ENCODE measurements around the gene PRMT5.
A peak's percentile ranks its signal among the peaks of the same experiment; 100 is the strongest.
"Not testable (repeated sequence)": the region's sequence is repeated elsewhere in the genome, so short reads cannot be mapped to it uniquely, and the experiment has no call there.

PRMT5 gene

DNA sequence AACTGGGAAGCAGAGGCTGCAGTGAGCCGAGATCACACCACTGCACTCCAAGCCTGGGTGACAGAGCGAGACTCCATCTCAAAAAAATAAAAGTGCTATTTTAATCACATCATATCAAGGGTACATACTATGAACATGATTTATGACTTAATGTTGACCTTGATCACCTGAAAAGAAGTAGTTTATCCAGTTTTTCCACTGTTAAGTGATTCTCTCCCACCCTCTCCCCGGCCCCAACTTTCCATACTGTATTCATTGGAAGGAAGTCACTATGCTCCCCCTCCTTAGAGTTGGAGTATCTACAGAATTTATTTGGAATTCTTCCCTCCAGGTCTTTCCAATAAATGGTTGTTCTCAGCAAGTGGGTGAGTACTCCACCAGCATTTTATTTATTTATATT, 3.0 kb upstream of the PRMT5 start:
- DNase-seq (ENCODE audit: low read depth), result no peak

DNA sequence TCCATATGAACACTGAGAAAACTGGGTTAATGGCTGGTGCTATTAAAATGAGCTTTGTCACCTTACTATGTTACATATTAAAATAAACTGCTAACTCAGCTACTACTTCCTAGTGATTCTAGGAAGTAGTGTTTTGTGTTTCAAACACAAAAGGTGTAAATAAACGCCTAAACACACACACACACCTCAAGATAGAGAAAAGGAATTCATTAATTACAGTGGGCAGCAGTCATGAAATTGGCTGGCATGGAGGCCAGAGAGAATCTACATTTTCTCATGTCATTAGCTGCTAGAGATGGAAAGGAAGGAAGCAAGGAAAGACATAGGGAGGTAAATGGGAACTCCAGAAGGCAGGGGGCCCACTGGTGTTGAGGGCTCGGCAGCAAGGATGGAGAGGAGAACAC, 787 bp upstream of the PRMT5 start:
- DNase-seq (ENCODE audit: low read depth), result no peak

DNA sequence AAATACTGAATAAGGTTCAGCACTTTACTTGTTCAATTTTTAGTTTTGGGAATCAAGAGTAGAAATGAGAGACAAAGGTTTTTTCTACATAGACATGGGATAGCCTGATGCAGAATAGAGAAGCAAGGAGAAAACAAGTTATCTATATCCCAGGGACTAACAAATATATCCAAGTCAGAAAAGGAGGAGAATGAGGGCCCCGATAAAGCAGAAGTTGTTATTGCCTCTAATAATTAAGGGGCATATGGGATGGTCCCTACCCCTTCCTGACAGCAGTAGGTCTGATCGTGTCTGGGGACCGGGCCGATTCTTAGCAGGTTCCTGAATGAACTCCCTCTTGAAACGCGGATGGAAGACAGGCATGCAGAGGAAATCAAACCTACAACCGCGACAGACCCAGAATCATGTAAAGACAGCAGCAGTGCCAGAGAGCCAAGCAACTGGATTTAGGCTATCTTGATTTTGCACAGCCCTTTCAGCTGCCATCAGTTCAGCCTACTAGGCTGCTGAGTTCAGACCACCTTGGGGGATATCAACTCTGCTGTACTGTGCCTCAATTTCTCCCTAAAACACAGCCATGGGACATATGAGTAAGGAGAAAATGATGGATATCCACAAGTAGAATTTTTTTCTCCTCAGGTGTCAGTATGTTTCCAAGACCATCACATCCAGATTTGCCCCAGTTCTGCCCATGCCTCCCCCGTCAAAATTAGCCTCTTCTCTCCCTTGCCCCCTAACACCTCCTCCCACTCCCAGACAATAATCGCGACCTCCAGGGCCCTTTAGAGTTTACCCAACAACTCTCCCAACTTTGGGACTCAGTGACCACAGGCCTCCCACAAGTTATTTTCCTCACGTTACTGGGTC, 706 bp downstream of the PRMT5 start:
- DNase-seq (ENCODE audit: low read depth), result no peak

DNA sequence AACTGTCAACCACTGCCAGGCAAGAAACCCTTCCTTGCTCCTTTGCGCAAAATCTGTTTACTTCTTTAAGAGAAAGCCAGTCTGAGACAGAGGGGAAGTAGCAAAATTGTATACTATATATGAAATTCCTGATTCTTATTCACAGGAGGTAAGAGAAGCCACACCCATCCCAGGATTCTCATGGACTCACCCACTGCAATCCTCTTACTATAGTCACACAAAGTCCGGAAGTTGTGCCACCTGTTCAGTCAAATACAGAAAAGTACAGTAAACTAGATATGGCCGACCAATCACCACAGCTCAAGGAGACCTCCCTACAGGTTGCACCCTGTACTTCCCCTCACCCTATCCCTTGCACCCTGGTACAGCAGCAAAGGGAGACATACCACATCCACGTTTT, 2.9 kb downstream of the PRMT5 start:
- no peak for DNase-seq (ENCODE audit: low read depth)

DNA sequence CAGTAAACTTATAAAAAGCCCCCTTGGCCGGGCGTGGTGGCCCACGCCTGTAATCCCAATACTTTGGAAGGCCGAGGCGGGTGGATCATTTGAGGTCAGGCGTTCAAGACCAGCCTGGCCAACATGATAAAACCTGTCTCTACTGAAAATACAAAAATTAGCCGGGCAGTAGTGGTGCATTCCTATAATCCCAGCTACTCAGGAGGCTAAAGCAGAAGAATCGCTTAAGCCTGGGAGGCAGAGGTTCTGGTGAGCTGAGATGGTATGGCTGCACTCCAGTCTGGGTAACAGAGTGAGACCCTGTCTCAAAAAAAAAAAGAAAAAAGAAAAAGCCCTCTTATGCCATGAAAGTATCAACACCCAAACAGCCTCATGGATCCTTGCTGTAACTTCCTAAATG, 3.7 kb downstream of the PRMT5 start:
- DNase-seq (ENCODE audit: low read depth), result no peak

DNA sequence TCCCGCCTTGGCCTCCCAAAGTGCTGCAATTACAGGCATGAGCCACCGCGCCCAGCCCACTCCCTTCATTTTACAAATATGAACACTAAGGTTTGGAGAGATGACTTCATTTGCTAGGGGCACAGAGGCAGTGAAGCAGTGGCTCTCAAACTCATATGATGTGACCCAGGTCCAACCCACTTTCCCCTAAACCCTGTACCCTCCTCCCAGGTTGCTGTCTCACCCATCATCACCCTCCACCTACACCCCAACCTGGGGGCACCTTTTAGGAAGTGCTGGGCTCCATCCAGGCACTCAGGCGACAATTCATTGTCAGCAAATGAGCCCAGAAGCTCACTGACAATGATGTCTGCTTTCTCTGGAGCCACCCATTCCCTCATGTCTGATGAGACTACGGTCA, 5.4 kb downstream of the PRMT5 start:
- no peak for DNase-seq (ENCODE audit: low read depth)

DNA sequence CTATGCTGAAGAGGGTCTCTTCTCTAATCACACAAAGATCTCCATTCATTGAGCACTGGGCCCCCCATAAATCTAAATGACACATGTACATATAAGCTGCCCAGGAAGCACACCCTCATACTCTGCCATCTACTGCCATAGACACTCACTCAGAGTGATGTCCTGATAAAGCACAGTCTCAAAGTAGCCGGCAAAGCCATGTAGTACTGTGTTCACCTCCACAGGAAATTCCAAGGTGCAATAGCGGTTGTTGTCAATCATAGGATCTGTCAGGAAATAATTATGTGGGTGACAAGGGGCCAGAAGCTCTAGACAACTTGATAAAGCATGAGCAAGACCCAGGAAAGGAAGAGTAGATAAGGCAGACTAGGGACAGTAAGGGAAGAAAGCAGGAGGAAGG, 6.9 kb downstream of the PRMT5 start:
- DNase-seq (ENCODE audit: low read depth), result no peak

DNA sequence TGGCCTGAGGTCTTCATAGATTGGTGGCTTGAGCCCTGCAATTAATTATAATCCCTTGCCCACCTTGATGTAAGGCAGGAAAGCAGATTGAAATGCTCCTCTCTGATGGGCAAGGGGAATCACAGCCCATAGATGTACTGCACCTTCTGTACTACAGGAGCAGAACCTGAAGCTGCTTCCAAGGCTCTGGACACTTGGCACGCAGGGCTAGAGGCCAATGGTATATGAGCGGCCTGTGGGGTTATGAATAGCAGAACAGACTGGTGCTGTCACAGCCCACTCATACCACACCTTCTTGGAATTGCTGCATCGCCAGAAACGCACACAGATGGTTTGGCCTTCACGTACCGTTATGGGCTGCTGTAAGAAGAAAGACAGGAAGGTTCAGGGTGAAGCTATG, 8.5 kb downstream of the PRMT5 start:
- DNase-seq (ENCODE audit: low read depth), result no peak

DNA sequence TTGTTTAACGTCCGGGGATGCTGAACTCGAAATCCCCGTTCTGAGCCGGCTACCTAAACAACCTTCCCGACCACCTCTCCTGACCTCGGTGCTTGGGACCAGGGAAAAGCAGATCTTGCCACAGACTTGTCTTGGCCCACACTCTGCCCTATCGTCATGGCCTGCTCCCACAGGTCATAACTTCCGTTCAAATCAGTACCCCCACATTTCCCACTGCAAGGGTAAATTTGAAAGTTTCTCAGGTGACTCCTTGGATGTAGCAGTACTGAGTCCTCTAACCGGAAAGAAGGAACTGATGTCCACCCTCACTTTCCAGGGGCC, 9.6 kb downstream of the PRMT5 start:
- no peak for DNase-seq (ENCODE audit: low read depth)

DNA sequence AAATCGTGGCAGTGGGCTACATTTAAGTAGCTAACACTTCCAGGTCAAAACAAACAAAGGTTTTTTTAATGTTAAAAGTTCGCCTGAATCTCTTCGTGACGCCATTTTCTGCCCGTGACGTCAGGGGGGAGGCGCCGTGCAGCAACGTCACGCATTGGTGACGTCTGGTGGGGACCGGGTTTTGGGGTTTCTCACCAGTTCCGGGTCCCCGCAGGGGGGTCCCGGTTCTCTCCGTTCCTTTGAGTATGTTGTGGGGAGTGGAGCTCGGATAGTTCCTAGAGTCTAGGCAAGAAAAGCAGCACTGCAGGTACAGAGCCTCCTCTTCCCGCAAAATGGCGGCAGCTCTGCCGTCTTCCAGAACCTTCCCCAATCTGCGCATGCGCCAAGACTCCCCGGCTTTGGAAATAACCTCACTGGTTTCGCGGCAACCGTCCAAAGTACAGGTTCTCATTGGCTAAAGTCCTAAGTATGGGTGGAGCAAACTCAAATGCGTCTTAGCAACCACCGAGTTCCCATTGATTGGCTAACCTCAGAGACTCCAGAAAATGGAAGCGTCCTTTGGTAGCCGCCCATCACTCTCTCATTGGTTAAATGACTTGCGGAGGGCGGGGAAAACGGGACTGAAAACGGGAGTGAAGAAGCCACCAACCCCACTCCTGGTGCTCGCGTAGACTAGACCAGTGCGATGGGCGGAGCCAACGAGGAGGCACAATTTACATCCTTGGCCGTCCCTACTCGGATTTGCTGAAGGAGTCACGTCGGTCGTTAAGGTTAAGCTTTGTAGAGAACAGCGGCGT, 10.2 kb downstream of the PRMT5 start, which contains the start of gene RBM23:
RBM23 (minus strand) TSS at position 346 of the 797 bp plus-strand sequence.
- peak; percentile 98 for DNase-seq (ENCODE audit: low read depth)

DNA sequence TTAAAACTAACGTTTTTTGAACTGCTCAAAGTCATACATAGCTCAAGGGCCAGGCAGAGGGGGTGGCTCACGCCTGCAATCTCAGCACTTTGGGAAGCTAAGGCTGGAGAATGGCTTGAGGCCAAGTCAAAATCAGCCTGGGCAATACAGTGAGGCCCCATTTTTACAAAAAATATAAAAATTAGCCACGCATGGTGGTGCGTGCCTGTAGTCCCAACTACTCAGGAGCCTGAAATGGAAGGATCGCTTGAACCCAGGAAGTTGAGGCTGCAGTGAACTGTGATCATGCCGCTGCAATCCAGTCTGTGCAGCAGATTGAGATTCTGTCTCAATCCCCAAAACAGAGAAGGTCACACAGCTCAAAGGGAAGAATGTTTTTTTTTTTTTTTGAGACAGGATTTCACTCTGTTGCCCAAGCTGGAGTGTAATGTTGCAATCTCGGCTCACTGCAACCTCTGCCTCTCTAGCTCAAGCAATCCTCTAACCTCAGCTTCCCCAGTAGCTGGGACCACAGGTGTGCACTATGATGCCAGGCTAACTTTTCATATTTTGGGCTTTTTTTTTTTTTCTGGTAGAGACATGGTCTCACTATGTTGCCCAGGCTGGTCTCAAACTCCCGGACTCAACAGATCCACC, 13.2 kb downstream of the PRMT5 start:
- no peak for DNase-seq (ENCODE audit: low read depth)

DNA sequence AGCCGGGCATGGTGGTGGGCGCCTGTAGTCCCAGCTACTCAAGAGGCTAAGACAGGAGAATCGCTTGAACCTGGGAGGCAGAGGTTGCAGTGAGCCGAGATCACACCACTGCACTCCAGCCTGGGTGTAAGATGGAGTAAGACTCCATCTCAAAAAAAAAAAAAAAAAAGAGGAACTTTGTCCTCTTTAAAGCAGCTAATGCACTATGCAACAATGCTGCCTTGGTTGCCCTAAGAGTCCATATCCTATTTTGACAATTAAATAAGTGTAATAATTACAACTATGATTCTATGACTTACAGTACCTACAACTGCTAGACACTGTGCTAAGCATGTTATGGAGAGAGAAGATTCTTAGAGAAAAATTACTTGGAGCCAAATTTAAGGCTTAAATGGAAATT, 14.3 kb downstream of the PRMT5 start:
- not testable (repeated sequence) for DNase-seq (ENCODE audit: low read depth)

DNA sequence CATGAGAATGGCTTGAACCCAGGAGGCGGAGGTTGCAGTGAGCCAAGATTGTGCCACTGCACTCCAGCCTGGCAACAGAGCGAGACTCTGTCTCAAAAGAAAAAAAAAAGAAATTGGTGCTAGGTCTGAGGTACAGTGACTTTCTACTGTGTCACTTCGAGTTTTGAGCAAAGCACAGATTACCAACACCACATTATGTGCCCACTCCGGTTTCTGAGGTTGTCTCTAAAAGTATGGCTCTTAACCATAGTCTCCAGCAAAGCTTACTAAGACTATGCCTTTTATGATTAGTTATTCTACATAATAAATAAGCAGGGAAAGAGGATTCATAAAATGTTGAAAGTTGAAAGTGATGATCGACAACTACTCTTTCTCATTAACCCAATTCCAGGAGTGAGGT, 18.3 kb downstream of the PRMT5 start:
- DNase-seq (ENCODE audit: low read depth), result no peak

DNA sequence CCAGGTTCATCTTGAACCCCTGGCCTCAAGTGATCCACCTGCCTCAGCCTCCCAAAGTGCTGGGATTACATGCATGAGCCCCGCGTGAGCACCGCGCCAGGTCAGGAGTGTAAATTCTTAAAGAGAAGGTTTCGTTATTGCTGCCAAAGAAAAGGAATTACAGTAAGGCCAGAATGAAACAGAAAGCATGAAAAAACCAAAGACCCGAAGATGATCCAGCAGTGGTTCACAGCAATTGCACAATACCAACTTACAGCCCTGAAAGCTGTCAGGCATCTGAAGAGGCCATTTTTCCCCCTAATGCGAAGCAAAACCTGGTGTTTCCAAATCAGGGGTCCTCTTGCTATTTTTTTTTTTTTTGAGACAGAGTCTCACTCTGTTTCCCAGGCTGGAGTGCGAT, 20.6 kb downstream of the PRMT5 start:
- DNase-seq (ENCODE audit: low read depth), result no peak

DNA sequence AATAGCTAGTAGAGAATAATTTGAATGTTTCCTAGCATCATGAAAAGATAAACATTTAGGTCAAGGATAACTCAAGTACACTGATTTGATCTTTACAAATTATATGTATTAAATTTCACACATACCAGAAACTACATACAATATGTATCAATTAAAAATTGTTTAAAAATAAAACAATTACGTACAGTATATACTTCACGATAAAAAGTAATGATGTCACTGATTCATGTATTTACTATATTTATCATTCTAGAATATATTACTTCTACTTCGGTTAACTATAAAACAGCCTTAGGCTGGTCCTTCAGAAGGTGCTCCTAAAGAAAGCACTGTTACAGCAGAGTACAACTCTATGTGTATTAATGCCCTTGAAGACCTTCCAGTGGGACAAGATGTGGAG, 21.7 kb downstream of the PRMT5 start:
- DNase-seq (ENCODE audit: low read depth), result no peak

DNA sequence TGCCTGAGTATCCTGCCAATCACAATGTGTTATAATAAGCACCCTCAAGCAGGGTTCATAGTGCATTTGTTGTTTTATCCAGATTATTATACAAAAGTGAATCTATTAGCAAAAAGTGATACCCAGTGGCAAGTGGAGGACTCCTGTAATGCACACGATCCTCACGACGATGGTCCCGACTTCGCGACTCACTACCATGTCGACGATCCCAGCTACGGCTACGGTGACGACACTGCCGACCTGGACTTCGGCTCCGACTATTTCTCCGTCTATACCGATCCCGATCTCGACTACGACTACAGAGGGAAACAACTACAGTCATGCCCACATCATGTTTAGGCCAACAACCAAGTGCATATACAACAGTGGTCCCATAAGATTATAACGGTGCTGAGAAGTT, 23.1 kb downstream of the PRMT5 start:
- no peak for DNase-seq (ENCODE audit: low read depth)

DNA sequence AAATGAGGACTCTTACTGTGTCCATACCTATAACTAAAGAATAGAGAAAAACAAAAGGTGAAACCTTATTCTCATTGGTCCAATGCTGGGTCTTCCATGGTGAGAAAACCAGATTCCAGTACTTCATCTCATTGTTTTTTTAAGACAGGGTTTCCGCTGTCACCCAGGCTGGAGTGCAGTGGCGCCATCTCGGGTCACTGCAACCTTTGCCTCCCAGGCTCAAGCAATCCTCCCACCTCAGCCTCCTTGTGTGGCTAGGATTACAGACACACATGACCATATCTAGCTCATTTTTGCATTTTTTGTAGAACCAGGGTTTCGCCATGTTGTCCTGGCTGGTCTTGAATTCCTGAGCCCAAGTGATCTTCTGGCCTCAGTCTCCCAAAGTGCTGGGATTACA, 23.5 kb downstream of the PRMT5 start:
- DNase-seq (ENCODE audit: low read depth), result no peak

DNA sequence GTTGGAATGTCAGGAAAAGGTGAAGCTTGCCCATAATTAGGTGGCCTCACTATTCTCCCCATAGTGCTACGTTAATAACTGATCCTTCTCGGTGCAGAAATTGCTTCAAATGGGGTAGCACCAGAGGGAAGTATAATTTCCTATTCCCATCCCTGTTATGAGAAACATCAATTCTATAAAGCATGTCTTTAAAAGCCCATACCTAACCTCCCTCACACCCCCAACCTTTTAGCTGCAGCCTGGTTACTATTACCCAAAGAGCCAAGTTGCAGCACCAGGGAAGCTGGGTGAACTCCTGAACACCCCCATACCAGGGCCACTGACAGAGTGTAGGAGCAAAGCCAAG, 25.5 kb downstream of the PRMT5 start:
- DNase-seq (ENCODE audit: low read depth), result no peak

DNA sequence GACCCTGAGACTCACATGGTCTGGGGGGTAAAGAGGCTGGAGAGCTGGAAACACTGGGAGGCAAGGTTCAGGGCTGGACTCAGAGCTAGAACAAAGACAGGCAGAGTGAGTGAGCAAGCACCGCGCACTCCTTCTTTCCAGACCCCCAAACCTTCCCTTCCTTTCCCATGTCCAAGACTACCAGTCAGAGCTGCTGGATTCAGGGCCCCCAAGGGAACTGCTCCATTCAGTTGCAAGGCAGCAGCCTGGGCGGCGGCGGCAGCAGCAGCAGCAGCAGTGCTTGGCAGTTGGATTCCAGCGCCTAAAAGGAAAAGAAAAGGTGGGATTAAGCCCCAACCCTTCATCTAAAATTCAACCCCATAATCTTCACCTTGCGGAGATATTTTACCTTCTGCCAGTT, 27.4 kb downstream of the PRMT5 start:
- DNase-seq (ENCODE audit: low read depth), result no peak

DNA sequence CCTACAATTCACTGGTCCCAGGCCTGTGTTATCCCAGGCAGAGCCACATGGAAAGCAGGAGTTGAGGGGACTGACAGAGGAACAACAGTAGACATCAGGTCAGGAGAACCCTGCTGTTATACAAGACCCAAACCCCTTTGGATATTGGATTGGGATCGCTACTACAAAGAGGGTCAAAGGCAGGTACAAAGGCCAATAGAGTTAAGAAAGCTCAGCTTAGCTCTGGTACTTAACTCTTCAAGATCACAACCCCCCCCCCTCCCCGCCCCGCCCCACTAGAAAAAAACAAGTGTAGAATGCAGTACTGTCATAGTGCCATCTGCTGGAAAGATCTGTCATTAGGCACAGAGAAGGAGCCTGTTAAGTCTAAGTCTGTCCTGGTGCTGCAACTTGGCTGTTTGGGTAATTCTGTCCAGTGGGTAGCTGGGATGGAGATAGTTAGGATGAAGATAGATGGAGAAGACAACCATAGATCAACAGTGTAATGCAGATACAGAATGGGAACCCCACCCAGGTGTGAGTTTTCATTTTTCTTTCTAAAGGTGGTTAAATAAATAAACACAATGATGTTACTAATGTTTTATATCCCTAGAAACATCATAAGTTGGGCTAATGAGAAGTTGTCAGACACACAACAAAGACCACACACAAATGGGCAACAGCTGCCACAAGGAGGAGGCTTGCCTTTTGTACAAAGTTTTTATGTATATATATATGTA, 28.9 kb downstream of the PRMT5 start:
- no peak for DNase-seq (ENCODE audit: low read depth)

DNA sequence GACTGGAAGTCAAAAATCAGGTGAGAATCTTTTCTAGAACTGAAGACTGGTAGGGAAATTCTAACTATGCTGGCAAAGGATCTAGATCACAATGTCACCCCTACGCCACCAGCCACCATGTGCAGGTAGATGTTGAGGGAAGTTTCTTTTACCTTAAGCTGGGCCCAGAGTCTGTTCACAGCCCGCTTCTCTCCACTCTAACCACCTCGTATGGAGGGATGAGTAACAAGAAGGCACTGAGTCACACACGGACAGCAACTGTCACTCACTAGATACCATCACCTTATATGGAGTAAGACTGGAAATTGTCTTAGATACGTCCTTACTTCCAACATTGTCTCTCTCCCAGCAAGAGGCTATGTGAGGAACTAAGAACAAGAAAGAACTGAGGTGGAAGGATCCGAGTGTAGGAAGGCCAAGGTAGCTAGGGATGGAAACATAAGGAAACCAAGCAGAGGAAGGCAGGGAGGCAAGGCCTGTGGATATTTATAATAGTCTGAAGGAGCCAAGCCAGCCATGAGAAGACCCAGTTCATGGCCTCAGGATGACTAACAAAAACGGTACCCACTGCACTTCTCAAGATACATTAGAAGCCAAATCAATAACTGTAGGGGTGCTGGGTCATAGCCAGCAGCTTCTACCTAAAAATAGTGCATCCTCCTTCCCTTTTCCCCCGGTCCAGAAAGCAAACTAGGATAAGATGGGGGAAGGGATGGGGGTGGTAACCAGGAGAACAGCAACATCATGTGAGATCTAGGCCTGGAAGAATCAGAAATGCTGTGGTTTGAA, 30.7 kb downstream of the PRMT5 start:
- DNase-seq (ENCODE audit: low read depth), result no peak

DNA sequence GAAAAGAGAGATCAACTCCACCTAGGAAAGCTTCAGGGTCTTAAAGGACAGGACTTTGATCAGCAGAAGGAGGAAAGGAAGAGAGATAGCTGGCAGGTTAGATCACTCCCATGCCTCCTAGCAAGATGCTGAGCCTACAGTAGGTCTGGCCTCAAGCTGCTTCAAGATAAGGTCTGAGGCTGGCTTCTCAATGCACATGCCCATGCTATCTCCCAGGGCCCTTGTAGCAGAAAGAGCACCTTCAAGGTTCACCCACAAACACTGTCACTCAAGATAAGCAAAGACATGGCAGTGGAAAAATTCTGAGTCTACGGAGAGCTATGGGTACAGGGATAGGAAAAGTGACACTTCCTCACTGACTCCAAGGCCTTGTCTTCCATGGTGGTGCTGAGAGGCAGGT, 31.8 kb downstream of the PRMT5 start:
- DNase-seq (ENCODE audit: low read depth), result no peak

Measured in CMK (cell line).